DOHH2 (cell line): Measurements from ENCODE around the gene NAP1L4.

Source experiments
- H3F3A ChIP-seq: fragments of 200-600 bp; sonication (generic), shearing (Covaris generic); 2 replicates; pipeline ENCODE4 v1.6.0; 2016; ENCODE audit warnings: antibody characterized with exemption, mild to moderate bottlenecking; ENCODE audit not compliant: control insufficient read depth, insufficient read depth
- H3K27ac ChIP-seq: fragments of 200-600 bp; sonication (generic); 2 replicates; pipeline ENCODE4 v1.5.1; 2014; ENCODE audit warnings: low read depth, mild to moderate bottlenecking, low read length, moderate library complexity
- H3K27me3 ChIP-seq: fragments of 200-600 bp; sonication (generic); 2 replicates; pipeline ENCODE4 v1.6.1; 2014; ENCODE audit warnings: mild to moderate bottlenecking, low read length, mixed read lengths; ENCODE audit not compliant: control insufficient read depth
- H3K36me3 ChIP-seq: fragments of 200-600 bp; sonication (generic); 2 replicates; pipeline ENCODE4 v1.6.1; 2014; ENCODE audit warnings: mild to moderate bottlenecking, low read length, moderate library complexity, mixed read lengths; ENCODE audit not compliant: control insufficient read depth
- H3K4me1 ChIP-seq: fragments of 200-600 bp; sonication (generic); 2 replicates; pipeline ENCODE4 v1.6.1; 2014; ENCODE audit warnings: mild to moderate bottlenecking, low read length, mixed read lengths; ENCODE audit not compliant: control insufficient read depth
- H3K4me2 ChIP-seq: fragments of 200-600 bp; sonication (generic); 2 replicates; pipeline ENCODE4 v1.6.0; 2014; ENCODE audit warnings: mild to moderate bottlenecking, low read length, moderate library complexity
- H3K4me3 ChIP-seq: fragments of 200-600 bp; sonication (generic); 2 replicates; pipeline ENCODE4 v1.5.1; 2014; ENCODE audit warnings: mild to moderate bottlenecking, low read length, mixed read lengths
- H3K79me2 ChIP-seq: fragments of 200-600 bp; sonication (generic); 2 replicates; pipeline ENCODE4 v1.6.1; 2014; ENCODE audit warnings: mild to moderate bottlenecking, low read length, mixed read lengths; ENCODE audit not compliant: control insufficient read depth
- H3K9me2 ChIP-seq: fragments of 200-600 bp; sonication (generic); replicated peaks from 2 replicates; pipeline ENCODE4 v1.6.1; 2014; ENCODE audit warnings: mild to moderate bottlenecking, low read length, mixed read lengths; ENCODE audit not compliant: control insufficient read depth
- H3K9me3 ChIP-seq: fragments of 200-600 bp; sonication (generic); 2 replicates; pipeline ENCODE4 v1.6.1; 2014; ENCODE audit warnings: antibody characterized with exemption, low read length, mixed read lengths; ENCODE audit not compliant: control insufficient read depth, insufficient read depth
- H4K20me1 ChIP-seq: fragments of 200-600 bp; sonication (generic); 2 replicates; pipeline ENCODE4 v1.6.0; 2014; ENCODE audit warnings: low read depth, mild to moderate bottlenecking, antibody characterized with exemption, low read length, moderate library complexity; ENCODE audit not compliant: control insufficient read depth, insufficient read depth
- EZH2phosphoT487 ChIP-seq: fragments of 200-600 bp; sonication (generic); IDR thresholded peaks from 2 replicates; pipeline ENCODE4 v1.6.1; 2017; ENCODE audit warnings: borderline replicate concordance, mild to moderate bottlenecking, antibody characterized with exemption, low read length, moderate library complexity, mixed read lengths
- TF ChIP-seq, protein P1 (sequence below): fragments of 200-600 bp; sonication (generic); IDR thresholded peaks from one replicate; pipeline ENCODE4 v1.5.1; 2014; ENCODE audit warnings: antibody characterized with exemption, mild to moderate bottlenecking, low read depth, low read length; ENCODE audit not compliant: poor library complexity, severe bottlenecking

The NAP1L4 gene

DNA sequence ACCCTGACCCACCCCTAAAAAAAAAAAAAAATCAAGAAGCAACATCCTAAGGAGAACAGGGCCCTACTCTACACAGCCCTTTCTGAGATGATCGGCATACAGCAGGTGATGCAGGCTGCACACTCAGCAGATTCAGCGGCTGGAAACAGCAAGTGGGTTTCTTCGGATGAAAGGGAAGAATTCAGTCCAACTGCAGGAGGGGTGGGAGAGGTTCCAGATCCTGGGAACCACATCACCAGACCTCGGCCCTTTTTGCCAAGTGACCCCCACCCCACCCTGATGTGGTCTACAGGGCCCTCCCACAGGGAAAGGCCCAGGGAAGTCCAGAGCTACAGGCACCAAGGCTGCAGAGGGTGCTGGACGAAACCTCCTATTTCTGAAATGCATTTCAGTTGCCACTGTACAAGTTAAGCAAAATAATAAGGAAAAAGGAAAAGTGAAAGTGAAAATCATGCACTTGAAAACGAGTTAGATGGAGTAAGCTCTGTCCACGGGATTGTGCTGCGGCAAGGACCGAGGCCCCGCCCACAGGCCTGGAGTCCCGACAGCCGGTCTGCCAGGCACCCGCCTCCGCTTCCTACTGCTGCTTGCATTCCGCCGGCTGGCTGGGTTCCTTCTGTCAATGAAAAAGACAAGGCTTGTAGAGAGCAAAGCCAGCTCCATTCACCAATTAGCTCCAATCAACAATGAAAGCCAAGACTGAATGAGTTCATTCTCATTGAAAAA lies 46.9 kb downstream of the NAP1L4 start:
- H3K4me2 ChIP-seq = no peak overlapping the region

DNA sequence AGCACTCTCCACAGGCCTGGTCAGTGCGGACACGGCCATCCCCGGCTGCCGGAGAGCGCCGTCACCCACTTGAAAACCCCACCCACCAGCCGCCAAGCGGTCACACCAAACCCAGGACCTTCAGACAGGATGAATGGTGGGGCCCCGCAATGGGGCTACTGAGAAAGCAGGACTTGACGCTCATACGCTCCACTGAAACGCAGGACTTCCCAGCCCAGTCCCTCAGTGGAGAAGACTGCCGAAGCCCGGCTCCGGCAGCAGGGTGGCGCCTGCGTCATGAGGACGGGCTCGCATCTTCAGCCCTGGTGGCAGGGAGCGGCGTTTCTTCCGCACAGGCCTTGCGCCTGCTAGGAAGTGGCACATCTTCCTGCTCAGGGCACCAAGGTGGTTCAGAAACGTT lies 47.6 kb downstream of the NAP1L4 start:
- peaks cover 56% of the 10 kb centered on the region for H3K36me3 ChIP-seq
- no peaks in the 10 kb centered on the region for H3F3A ChIP-seq
- H3K27me3 ChIP-seq = no peaks in the 10 kb centered on the region
- H3K4me1 ChIP-seq = no peaks in the 10 kb centered on the region
- H3K9me2 ChIP-seq = no peaks in the 10 kb centered on the region
- no peak overlapping the region for H3K27ac ChIP-seq
- H4K20me1 ChIP-seq = peaks cover 6% of the 10 kb centered on the region; the same call in 1 of the 2 replicates
- no peaks in the 10 kb centered on the region for H3K79me2 ChIP-seq
- H3K4me2 ChIP-seq = no peak overlapping the region
- peaks cover 5% of the 10 kb centered on the region; the same call in 1 of the 2 replicates for H3K9me3 ChIP-seq
- no peak overlapping the region for H3K4me3 ChIP-seq
- TF ChIP-seq, protein P1, sequence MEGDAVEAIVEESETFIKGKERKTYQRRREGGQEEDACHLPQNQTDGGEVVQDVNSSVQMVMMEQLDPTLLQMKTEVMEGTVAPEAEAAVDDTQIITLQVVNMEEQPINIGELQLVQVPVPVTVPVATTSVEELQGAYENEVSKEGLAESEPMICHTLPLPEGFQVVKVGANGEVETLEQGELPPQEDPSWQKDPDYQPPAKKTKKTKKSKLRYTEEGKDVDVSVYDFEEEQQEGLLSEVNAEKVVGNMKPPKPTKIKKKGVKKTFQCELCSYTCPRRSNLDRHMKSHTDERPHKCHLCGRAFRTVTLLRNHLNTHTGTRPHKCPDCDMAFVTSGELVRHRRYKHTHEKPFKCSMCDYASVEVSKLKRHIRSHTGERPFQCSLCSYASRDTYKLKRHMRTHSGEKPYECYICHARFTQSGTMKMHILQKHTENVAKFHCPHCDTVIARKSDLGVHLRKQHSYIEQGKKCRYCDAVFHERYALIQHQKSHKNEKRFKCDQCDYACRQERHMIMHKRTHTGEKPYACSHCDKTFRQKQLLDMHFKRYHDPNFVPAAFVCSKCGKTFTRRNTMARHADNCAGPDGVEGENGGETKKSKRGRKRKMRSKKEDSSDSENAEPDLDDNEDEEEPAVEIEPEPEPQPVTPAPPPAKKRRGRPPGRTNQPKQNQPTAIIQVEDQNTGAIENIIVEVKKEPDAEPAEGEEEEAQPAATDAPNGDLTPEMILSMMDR = no peak
- TF ChIP-seq EZH2phosphoT487 = no peak

More for the DNA sequence above, 46.9 kb downstream of the NAP1L4 start:
- no peaks in the 10 kb centered on the region for H3K79me2 ChIP-seq
- no peak overlapping the region for H3K4me3 ChIP-seq
- no peaks in the 10 kb centered on the region for H3K4me1 ChIP-seq
- H3K36me3 ChIP-seq = peaks cover 63% of the 10 kb centered on the region
- H3F3A ChIP-seq = no peaks in the 10 kb centered on the region
- H3K9me2 ChIP-seq = no peaks in the 10 kb centered on the region
- no peaks in the 10 kb centered on the region for H3K9me3 ChIP-seq
- H4K20me1 ChIP-seq = peaks cover 7% of the 10 kb centered on the region
- H3K27me3 ChIP-seq = no peaks in the 10 kb centered on the region
- TF ChIP-seq, protein P1 = no peak
- TF ChIP-seq EZH2phosphoT487 = no peak
- H3K27ac ChIP-seq = no peak overlapping the region

DNA sequence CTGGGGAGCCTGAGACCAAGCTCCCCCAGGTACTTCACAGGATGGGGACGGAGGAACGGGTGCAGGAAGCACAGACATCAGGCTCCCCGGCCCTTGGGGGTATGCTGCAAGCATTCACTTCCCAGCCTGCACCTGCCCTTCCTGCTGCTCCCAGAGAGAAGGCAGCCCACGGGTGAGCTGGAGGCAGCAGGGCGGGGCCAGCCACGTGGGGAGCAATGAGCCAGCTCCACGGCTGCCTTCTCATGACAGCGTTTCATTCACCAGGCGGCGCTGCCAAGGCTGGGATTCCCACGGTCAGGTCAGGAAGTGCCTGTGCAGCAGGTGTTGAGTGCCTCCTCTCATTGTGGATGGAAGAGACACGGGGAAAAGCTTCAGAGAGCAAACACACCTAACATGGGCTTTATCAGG lies 48.4 kb downstream of the NAP1L4 start:
- Histone ChIP-seq H3K27ac (no peak overlapping the region), H3K4me2 (no peak overlapping the region), H3F3A (peaks cover 1% of the 10 kb centered on the region), H3K9me2 (no peaks in the 10 kb centered on the region), H3K4me1 (no peaks in the 10 kb centered on the region), H3K36me3 (peaks cover 48% of the 10 kb centered on the region), H3K27me3 (no peaks in the 10 kb centered on the region), H3K4me3 (no peak overlapping the region), H4K20me1 (peaks cover 6% of the 10 kb centered on the region; the same call in 1 of the 2 replicates), H3K79me2 (no peaks in the 10 kb centered on the region), H3K9me3 (peaks cover 13% of the 10 kb centered on the region)
- no peak for TF ChIP-seq EZH2phosphoT487
- TF ChIP-seq, protein P1 = no peak
